HepG2 (cell line): ENCODE measurements around the gene ENO2. TPM values are rescaled to one million over a fixed set of nuclear protein-coding genes. Genes with fewer than 3 reads are reported as not detected.

Experiments
- ELF1 ChIP-seq: sonication (generic); formaldehyde crosslinking; IDR thresholded peaks from 2 replicates; pipeline ENCODE4 v1.4.0; 2020; ENCODE audit warnings: missing genetic modification reagents
- GPBP1L1 ChIP-seq: sonication (generic); formaldehyde crosslinking; IDR thresholded peaks from 2 replicates; pipeline ENCODE4 v1.5.0; 2020; ENCODE audit warnings: mild to moderate bottlenecking, missing genetic modification reagents
- HDAC2 ChIP-seq: sonication (generic); formaldehyde crosslinking; IDR thresholded peaks from 2 replicates; pipeline ENCODE4 v1.4.0; 2020; ENCODE audit warnings: missing genetic modification reagents
- HMG20A ChIP-seq: IDR thresholded peaks from 2 replicates; pipeline ENCODE4 v1.6.1; 2016; ENCODE audit warnings: borderline replicate concordance
- HMGXB3 ChIP-seq: sonication (generic); formaldehyde crosslinking; IDR thresholded peaks from 2 replicates; pipeline ENCODE4 v1.4.0; 2020; ENCODE audit warnings: missing genetic modification reagents, borderline replicate concordance
- HNF1A ChIP-seq, 2 experiments: sonication (generic) in 1 of 2; formaldehyde crosslinking in 1 of 2; IDR thresholded peaks; 2 replicates each; pipeline versions ENCODE4 v1.4.0 to v1.6.1; 2016 to 2020; ENCODE audit warnings: borderline replicate concordance in 1 of 2, low read depth in 1 of 2, mild to moderate bottlenecking in 1 of 2, missing genetic modification reagents in 1 of 2
- KLF13 ChIP-seq: sonication (generic); formaldehyde crosslinking; IDR thresholded peaks from 2 replicates; pipeline ENCODE4 v1.4.0; 2020; ENCODE audit warnings: mild to moderate bottlenecking, missing genetic modification reagents
- SUZ12 ChIP-seq: fragments of 150-350 bp; IDR thresholded peaks from 2 replicates; pipeline ENCODE4 v1.6.1; 2014; ENCODE audit warnings: low read depth, low read length
- ZBTB43 ChIP-seq: sonication (generic); formaldehyde crosslinking; conservative IDR thresholded peaks from 2 replicates; pipeline ENCODE4 v1.4.0; 2020; ENCODE audit warnings: missing genetic modification reagents
- ZNF33A ChIP-seq: sonication (generic); formaldehyde crosslinking; IDR thresholded peaks from 2 replicates; pipeline ENCODE4 v1.5.1; 2020; ENCODE audit warnings: missing genetic modification reagents, mild to moderate bottlenecking, moderate library complexity, borderline replicate concordance
- ZNF510 ChIP-seq: sonication (generic); formaldehyde crosslinking; IDR thresholded peaks from 2 replicates; pipeline ENCODE4 v1.4.0; 2020; ENCODE audit warnings: low read depth, mild to moderate bottlenecking, missing genetic modification reagents
- ZNF777 ChIP-seq: sonication (generic); formaldehyde crosslinking; IDR thresholded peaks from 2 replicates; pipeline ENCODE4 v1.4.0; 2020; ENCODE audit warnings: missing genetic modification reagents
- polyA plus RNA-seq, 8 experiments: library from polyadenylated mRNA; depleted of rRNA in 3 of 8; stranded (reverse) in 7 of 8; unstranded in 1 of 8; fragments of >200 nt; fragmentation: Illumina TruSeq in 4 of 8; extraction: Trizol in 4 of 8; gene quantifications; 2 replicates each; pipeline versions ENCODE4 v1.2.1 to v1.2.3, GENCODE V29; 2011 to 2016; ENCODE audit warnings: low read depth in 4 of 8, missing spikeins in 1 of 8, mixed read lengths in 1 of 8; ENCODE audit not compliant: insufficient read depth in 1 of 8
- total RNA-seq, 5 experiments: library from RNA; depleted of rRNA; stranded (reverse); fragments of >200 nt; fragmentation: Illumina TruSeq; extraction: Trizol; gene quantifications; 2 replicates each; pipeline ENCODE4 v1.2.3, GENCODE V29; 2016; ENCODE audit warnings: low read depth in 1 of 5
- TF ChIP-seq, protein P1 (sequence below): sonication (generic); formaldehyde crosslinking; IDR thresholded peaks from 2 replicates; pipeline ENCODE4 v1.8.0; 2022; ENCODE audit warnings: mild to moderate bottlenecking, missing genetic modification reagents, moderate library complexity
- TF ChIP-seq, protein P2 (sequence below): sonication (generic); formaldehyde crosslinking; IDR thresholded peaks from 2 replicates; pipeline ENCODE4 v1.5.0; 2020; ENCODE audit warnings: missing genetic modification reagents, mild to moderate bottlenecking, borderline replicate concordance

The ENO2 gene
- total and polyA plus RNA-seq, 2 of the 13 experiments (the other 11 are each of a cell fraction or from before 2014, with no cell fraction given), result 19.3 to 136 TPM

- TF ChIP-seq KLF13 (CRISPR knock-in tag) (peak; percentile 24; the same call in 1 of the 2 replicates), GPBP1L1 (CRISPR knock-in tag) (no peak), HMGXB3 (CRISPR knock-in tag) (no peak; the same call in none of the 2 replicates), SUZ12 (no peak), ZNF510 (CRISPR knock-in tag) (no peak), ZNF33A (0 out of 2 replicates have a peak, but pooled peaks have one; percentile 66), ZNF777 (CRISPR knock-in tag) (no peak), HDAC2 (CRISPR knock-in tag) (peak; percentile 87; the same call in 1 of the 2 replicates), ZBTB43 (peak; percentile 72; the same call in 1 of the 2 replicates), HNF1A (IDR thresholded peaks at IDR 0.05; ENCODE audit: low read depth) (no peak; the same call in 1 of the 2 replicates), HNF1A (CRISPR knock-in tag; IDR thresholded peaks at IDR 0.05; ENCODE audit: borderline replicate concordance) (peak; percentile 53; the same call in 1 of the 2 replicates), HMG20A (no peak), ELF1 (CRISPR knock-in tag) (peak; percentile 89)
- TF ChIP-seq, protein P1, sequence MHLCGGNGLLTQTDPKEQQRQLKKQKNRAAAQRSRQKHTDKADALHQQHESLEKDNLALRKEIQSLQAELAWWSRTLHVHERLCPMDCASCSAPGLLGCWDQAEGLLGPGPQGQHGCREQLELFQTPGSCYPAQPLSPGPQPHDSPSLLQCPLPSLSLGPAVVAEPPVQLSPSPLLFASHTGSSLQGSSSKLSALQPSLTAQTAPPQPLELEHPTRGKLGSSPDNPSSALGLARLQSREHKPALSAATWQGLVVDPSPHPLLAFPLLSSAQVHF, result peak; percentile 32; the same call in 1 of the 2 replicates
- TF ChIP-seq, protein P2, sequence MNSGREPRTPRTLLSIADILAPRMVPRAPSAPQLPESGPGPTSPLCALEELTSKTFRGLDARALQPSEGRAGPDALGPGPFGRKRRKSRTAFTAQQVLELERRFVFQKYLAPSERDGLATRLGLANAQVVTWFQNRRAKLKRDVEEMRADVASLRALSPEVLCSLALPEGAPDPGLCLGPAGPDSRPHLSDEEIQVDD (CRISPR knock-in tag), result no peak
Observed at GRCh38 chr12:6937481-6938352, 23.3 kb downstream of the ENO2 start (continued).
